ENCODE results near the gene IL13RA1.
"Not testable (repeated sequence)": the region's sequence is repeated elsewhere in the genome, so short reads cannot be mapped to it uniquely, and the experiment has no call there.

The IL13RA1 gene

DNA sequence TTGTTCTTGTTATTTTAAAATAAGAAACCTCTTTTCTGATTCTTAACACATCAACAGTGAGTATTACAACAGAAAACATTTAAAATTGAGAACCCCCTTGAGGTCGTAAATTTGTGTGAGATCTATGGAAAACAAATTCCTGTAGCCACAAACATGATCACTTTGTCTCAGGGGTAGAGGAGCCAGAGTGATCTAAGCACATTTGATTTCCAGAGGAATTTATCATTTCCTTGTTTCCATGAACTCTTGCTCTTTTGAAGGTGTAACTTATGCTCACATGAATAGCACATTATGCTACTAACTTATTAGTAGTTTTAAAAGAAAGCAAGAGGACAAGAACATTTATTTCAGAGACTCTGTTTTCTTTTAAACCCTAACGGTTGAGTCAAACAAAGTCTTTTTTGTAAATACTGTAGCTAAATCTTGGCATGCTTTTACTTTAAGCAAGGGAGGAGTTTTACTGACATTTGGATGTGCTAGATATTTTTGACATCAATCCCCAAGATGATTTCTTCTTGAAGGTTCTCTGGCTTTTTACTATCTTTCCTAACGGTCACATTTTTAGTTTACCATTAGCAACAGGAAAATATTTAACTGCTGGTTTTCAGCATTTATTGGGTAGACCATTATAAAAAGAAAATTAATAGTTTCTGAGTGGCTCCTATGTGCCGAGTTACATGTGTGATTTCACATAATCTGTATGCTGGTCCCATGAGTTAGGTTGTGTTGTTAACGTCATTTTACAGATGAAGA is 68.3 kb downstream of the IL13RA1 start:
- no peak for DNase-seq

- DNase-seq: no peak
These were observed 75.5 kb downstream of the IL13RA1 start for GRCh38 chrX:118802857-118803256.

- DNase-seq: peak; percentile 58
These were observed 80.0 kb downstream of the IL13RA1 start for GRCh38 chrX:118807151-118808017.

DNA sequence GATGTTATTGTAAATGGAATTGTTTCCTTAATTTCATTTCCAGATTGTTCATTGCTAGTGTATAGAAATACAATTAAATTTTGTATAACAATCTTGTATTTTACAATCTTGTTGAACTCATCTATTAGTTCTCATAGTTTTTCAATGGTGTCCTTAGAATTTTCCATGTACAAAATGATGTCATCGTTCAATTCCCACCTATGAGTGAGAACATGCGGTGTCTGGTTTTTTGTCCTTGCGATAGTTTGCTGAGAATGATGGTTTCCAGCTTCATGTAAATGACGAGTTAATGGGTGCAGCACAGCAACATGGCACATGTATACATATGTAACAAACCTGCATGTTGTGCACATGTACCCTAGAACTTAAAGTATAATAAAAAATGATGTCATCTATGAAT is 89.9 kb downstream of the IL13RA1 start:
- DNase-seq: not testable (repeated sequence)

DNA sequence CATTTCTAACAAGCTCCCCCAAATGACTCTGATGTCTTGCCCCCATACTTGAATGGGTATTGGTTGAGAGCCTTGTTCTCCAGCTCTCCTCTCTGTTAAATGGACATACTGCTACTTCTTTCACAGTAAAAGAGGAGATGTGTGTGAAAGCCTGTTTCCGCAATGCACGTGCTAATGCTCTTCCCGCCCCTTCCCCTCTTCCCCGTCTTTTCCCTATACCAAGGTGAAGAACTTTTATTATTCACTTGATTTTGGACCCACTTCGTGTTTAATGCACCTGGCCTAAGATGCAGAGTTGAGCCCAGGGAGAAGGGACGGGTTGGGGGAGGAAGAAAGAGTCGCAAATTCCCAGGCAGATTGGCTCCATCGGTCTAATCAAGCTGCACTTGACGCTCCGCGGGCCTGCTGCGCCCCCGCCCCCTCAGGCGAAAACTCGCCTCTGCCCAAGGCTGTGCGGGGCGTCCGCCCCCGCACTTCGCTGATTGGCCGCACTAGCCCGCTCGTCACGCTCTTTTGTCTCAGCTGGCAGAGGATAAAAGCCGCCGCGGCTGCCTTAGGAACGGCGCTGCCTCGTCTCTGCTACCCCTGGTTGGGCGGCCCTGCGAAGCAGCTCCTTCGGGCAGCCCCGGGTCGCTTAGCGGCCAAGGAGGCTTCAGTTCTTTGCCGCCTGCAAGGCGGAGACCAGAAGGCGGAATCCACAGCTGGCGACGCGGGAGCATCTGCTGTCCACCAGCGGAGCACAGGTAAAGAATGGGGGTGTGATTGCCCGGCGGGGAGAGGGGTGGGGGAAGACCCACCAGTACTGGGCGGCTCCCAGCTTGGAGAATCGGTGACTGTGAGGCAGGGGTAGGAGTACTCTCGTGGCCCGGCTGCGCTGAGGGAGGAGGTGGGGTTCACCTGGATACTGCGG is 96.1 kb downstream of the IL13RA1 start, which contains the start of gene ZCCHC12:
Gene ZCCHC12 (plus strand): TSS at position 562 of the 910 bp plus-strand sequence. CDS start 1,421 bp downstream, outside the sequence.
- DNase-seq: peak; percentile 80

DNA sequence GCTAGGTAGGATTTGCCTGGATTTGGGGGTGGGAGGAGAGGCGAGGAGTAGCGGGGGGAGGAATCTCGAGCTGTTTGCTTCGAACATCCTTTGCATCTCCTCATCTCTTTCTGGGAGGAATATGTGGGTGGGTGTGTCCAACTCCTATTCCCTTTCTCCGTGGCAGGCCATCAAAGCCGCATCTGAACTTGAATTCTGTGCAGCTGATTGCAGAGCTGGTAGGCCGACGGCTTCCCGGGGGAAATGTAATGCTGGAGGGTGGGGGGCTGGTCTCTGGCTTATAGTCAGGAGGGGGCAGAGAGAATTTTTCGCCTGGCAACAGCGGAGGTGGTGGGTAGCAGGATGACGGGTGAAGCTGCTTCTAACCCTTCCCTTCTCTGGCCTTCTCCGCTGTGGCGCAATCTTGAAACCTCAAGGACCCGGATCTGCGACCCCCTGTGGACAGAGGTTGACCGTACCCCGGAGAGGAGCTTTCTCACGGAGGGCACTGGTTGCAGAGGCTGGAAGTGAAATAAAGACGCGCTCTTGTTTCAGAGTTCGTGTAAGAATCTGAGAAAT is 96.8 kb downstream of the IL13RA1 start:
- DNase-seq: no peak

- no peak for DNase-seq
These were observed 97.8 kb downstream of the IL13RA1 start for GRCh38 chrX:118825227-118825626.

DNA sequence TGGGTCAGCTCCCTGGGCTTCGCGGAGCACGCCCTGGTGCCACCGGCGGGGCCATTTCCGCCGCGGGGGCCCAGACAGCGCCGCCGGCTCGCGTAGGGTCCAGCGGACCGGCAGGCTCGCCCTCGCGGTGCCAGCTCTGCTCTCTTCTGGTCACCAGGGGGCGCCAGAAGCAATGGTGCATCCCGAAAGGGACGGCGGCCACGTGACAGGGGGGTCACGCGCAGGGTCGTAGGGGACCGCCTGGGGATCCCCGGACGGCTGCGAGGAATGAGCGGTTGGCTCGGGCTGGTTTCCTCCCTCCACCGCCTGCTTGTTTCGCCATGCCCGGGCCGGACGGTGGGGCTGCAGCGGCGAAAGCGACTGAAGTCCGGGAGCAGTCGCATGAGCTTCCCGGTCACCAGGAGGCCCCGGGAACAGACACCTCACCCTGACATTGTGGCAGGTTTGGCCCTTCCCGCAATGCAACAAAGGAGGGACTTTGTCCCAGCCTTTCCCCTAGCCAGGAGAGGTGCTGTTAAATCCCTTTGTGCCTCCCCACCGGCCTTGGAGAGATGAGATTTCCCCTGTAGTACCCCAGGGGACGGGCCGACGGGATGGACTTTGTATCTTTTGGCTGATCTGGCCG is 112.0 kb downstream of the IL13RA1 start:
- peak; percentile 55 for DNase-seq

Measured in NCI-H1105 treated with DMSO at 0.1 percent for 48 hours (cell line).